ENCODE results near the gene NRP1.

The NRP1 gene

GRCh38 chr10:33271969-33272583, 62.4 kb downstream of the NRP1 start:
- DNase-seq = no peak
- no peak overlapping the region for H3K4me2 ChIP-seq (ENCODE audit: low read length)
- H3K18ac ChIP-seq (ENCODE audit: low read length) = no peak overlapping the region
- H3K36me3 ChIP-seq (ENCODE audit: control insufficient read depth in 1 of 2, insufficient read depth in 2 of 2, low read length in 2 of 2) = peaks cover 3 to 13% of the 10 kb centered on the region in 2 experiments
- H3K14ac ChIP-seq (ENCODE audit: low read length) = no peak overlapping the region
- H3K27me3 ChIP-seq (ENCODE audit: insufficient read depth, low read length) = no peaks in the 10 kb centered on the region
- H2BK12ac ChIP-seq (ENCODE audit: low read length) = no peak overlapping the region
- WGBS (ENCODE audit: extremely low coverage, insufficient coverage, insufficient read length) = no CpG with 5 or more reads among the region's 4 CpGs
- H3K4me1 ChIP-seq (ENCODE audit: control insufficient read depth in 1 of 2, insufficient read depth in 2 of 2, low read length in 2 of 2) = no peaks in the 10 kb centered on the region
- H3K4ac ChIP-seq (ENCODE audit: low read depth, low read length) = no peak overlapping the region
- no peak overlapping the region for H2BK120ac ChIP-seq (ENCODE audit: insufficient read depth, low read length, poor library complexity)
- H4K91ac ChIP-seq (ENCODE audit: low read depth, low read length) = no peak overlapping the region
- no peaks in the 10 kb centered on the region for H3K79me1 ChIP-seq (ENCODE audit: low read length)
- no peak overlapping the region for H3K27ac ChIP-seq (ENCODE audit: low read depth, low read length)
- H3K79me2 ChIP-seq (ENCODE audit: control insufficient read depth, insufficient read depth, low read length, poor library complexity) = no peaks in the 10 kb centered on the region
- no peak overlapping the region for H2BK5ac ChIP-seq (ENCODE audit: low read depth, low read length, poor library complexity)
- no peaks in the 10 kb centered on the region for H3K9me3 ChIP-seq (ENCODE audit: insufficient read depth, low read depth, low read length)
- H3K23ac ChIP-seq (ENCODE audit: low read length) = no peak overlapping the region
- H4K12ac ChIP-seq (ENCODE audit: low read depth, low read length) = no peak overlapping the region
- no peak overlapping the region for H3K9ac ChIP-seq (ENCODE audit: low read length)
- no peak overlapping the region for H2AK5ac ChIP-seq (ENCODE audit: low read length)
- no peak overlapping the region for H4K8ac ChIP-seq (ENCODE audit: low read depth, low read length)
- no peak overlapping the region for H3K4me3 ChIP-seq (ENCODE audit: low read depth, low read length)
- H2AFZ ChIP-seq (ENCODE audit: insufficient read depth, low read length, poor library complexity) = no peak overlapping the region

- Histone ChIP-seq H3K9me3 (ENCODE audit: insufficient read depth, low read depth, low read length) (no peaks in the 10 kb centered on the region), H3K4me2 (ENCODE audit: low read length) (no peak overlapping the region), H3K4ac (ENCODE audit: low read depth, low read length) (no peak overlapping the region), H2AK5ac (ENCODE audit: low read length) (no peak overlapping the region), H3K23ac (ENCODE audit: low read length) (no peak overlapping the region), H3K79me2 (ENCODE audit: control insufficient read depth, insufficient read depth, low read length, poor library complexity) (no peaks in the 10 kb centered on the region), H3K4me1 (ENCODE audit: control insufficient read depth in 1 of 2, insufficient read depth in 2 of 2, low read length in 2 of 2) (no peaks in the 10 kb centered on the region), H3K14ac (ENCODE audit: low read length) (no peak overlapping the region), H4K12ac (ENCODE audit: low read depth, low read length) (no peak overlapping the region), H3K27me3 (ENCODE audit: insufficient read depth, low read length) (no peaks in the 10 kb centered on the region), H2BK12ac (ENCODE audit: low read length) (no peak overlapping the region), H3K9ac (ENCODE audit: low read length) (no peak overlapping the region), H2BK5ac (ENCODE audit: low read depth, low read length, poor library complexity) (no peak overlapping the region), H3K36me3 (ENCODE audit: control insufficient read depth in 1 of 2, insufficient read depth in 2 of 2, low read length in 2 of 2) (peaks cover 4 to 14% of the 10 kb centered on the region in 2 experiments), H3K27ac (ENCODE audit: low read depth, low read length) (no peak overlapping the region), H2BK120ac (ENCODE audit: insufficient read depth, low read length, poor library complexity) (no peak overlapping the region), H2AFZ (ENCODE audit: insufficient read depth, low read length, poor library complexity) (no peak overlapping the region), H3K4me3 (ENCODE audit: low read depth, low read length) (no peak overlapping the region), H4K91ac (ENCODE audit: low read depth, low read length) (no peak overlapping the region), H4K8ac (ENCODE audit: low read depth, low read length) (no peak overlapping the region), H3K79me1 (ENCODE audit: low read length) (no peaks in the 10 kb centered on the region), H3K18ac (ENCODE audit: low read length) (no peak overlapping the region)
- DNase-seq = no peak
- no CpG with 5 or more reads among the region's 1 CpG for WGBS (ENCODE audit: extremely low coverage, insufficient coverage, insufficient read length)
Observed at GRCh38 chr10:33270971-33271370, 63.5 kb downstream of the NRP1 start.

GRCh38 chr10:33267708-33268107, 66.8 kb downstream of the NRP1 start:
- Histone ChIP-seq H2BK5ac (ENCODE audit: low read depth, low read length, poor library complexity) (no peak overlapping the region), H3K18ac (ENCODE audit: low read length) (no peak overlapping the region), H3K23ac (ENCODE audit: low read length) (no peak overlapping the region), H3K9me3 (ENCODE audit: insufficient read depth, low read depth, low read length) (no peaks in the 10 kb centered on the region), H4K91ac (ENCODE audit: low read depth, low read length) (no peak overlapping the region), H3K36me3 (ENCODE audit: control insufficient read depth in 1 of 2, insufficient read depth in 2 of 2, low read length in 2 of 2) (peaks cover 4 to 10% of the 10 kb centered on the region in 2 experiments), H3K79me2 (ENCODE audit: control insufficient read depth, insufficient read depth, low read length, poor library complexity) (no peaks in the 10 kb centered on the region), H3K4me1 (ENCODE audit: control insufficient read depth in 1 of 2, insufficient read depth in 2 of 2, low read length in 2 of 2) (no peaks in the 10 kb centered on the region), H3K4me3 (ENCODE audit: low read depth, low read length) (no peak overlapping the region), H2AK5ac (ENCODE audit: low read length) (no peak overlapping the region), H3K9ac (ENCODE audit: low read length) (no peak overlapping the region), H4K12ac (ENCODE audit: low read depth, low read length) (no peak overlapping the region), H3K79me1 (ENCODE audit: low read length) (no peaks in the 10 kb centered on the region), H2BK12ac (ENCODE audit: low read length) (no peak overlapping the region), H4K8ac (ENCODE audit: low read depth, low read length) (no peak overlapping the region), H3K4ac (ENCODE audit: low read depth, low read length) (no peak overlapping the region), H3K27me3 (ENCODE audit: insufficient read depth, low read length) (no peaks in the 10 kb centered on the region), H3K27ac (ENCODE audit: low read depth, low read length) (no peak overlapping the region), H2AFZ (ENCODE audit: insufficient read depth, low read length, poor library complexity) (no peak overlapping the region), H2BK120ac (ENCODE audit: insufficient read depth, low read length, poor library complexity) (no peak overlapping the region), H3K4me2 (ENCODE audit: low read length) (no peak overlapping the region), H3K14ac (ENCODE audit: low read length) (no peak overlapping the region)
- DNase-seq = no peak
- WGBS (ENCODE audit: extremely low coverage, insufficient coverage, insufficient read length) = no CpG with 5 or more reads among the region's 5 CpGs

GRCh38 chr10:33265621-33266020, 68.8 kb downstream of the NRP1 start:
- Histone ChIP-seq H2BK120ac (ENCODE audit: insufficient read depth, low read length, poor library complexity) (no peak overlapping the region), H3K27me3 (ENCODE audit: insufficient read depth, low read length) (no peaks in the 10 kb centered on the region), H3K79me2 (ENCODE audit: control insufficient read depth, insufficient read depth, low read length, poor library complexity) (no peaks in the 10 kb centered on the region), H3K9me3 (ENCODE audit: insufficient read depth, low read depth, low read length) (no peaks in the 10 kb centered on the region), H3K4me3 (ENCODE audit: low read depth, low read length) (no peak overlapping the region), H2AK5ac (ENCODE audit: low read length) (no peak overlapping the region), H3K14ac (ENCODE audit: low read length) (no peak overlapping the region), H3K9ac (ENCODE audit: low read length) (no peak overlapping the region), H2BK5ac (ENCODE audit: low read depth, low read length, poor library complexity) (no peak overlapping the region), H3K79me1 (ENCODE audit: low read length) (no peaks in the 10 kb centered on the region), H2AFZ (ENCODE audit: insufficient read depth, low read length, poor library complexity) (no peak overlapping the region), H4K91ac (ENCODE audit: low read depth, low read length) (no peak overlapping the region), H3K36me3 (ENCODE audit: control insufficient read depth in 1 of 2, insufficient read depth in 2 of 2, low read length in 2 of 2) (peaks cover 4 to 15% of the 10 kb centered on the region in 2 experiments), H3K4me1 (ENCODE audit: control insufficient read depth in 1 of 2, insufficient read depth in 2 of 2, low read length in 2 of 2) (no peaks in the 10 kb centered on the region), H2BK12ac (ENCODE audit: low read length) (no peak overlapping the region), H3K27ac (ENCODE audit: low read depth, low read length) (no peak overlapping the region), H3K4me2 (ENCODE audit: low read length) (no peak overlapping the region), H3K18ac (ENCODE audit: low read length) (no peak overlapping the region), H3K23ac (ENCODE audit: low read length) (no peak overlapping the region), H3K4ac (ENCODE audit: low read depth, low read length) (no peak overlapping the region), H4K8ac (ENCODE audit: low read depth, low read length) (no peak overlapping the region), H4K12ac (ENCODE audit: low read depth, low read length) (no peak overlapping the region)
- no CpG with 5 or more reads among the region's 4 CpGs for WGBS (ENCODE audit: extremely low coverage, insufficient coverage, insufficient read length)
- no peak for DNase-seq
